Ishikawa (cell line): ENCODE measurements around the gene HSP90AB1.

Source experiments
- CEBPB ChIP-seq: IDR thresholded peaks from 2 replicates; pipeline ENCODE4 v1.6.1; 2012
- CREB1 ChIP-seq: IDR thresholded peaks from 2 replicates; pipeline ENCODE4 v1.6.1; 2012; ENCODE audit warnings: low read depth
- EGR1 ChIP-seq: IDR thresholded peaks from 2 replicates; pipeline ENCODE4 v1.6.1; 2012
- EP300 ChIP-seq: IDR thresholded peaks from 2 replicates; pipeline ENCODE4 v1.6.1; 2012; ENCODE audit warnings: borderline replicate concordance
- FOXM1 ChIP-seq: IDR thresholded peaks from 2 replicates; pipeline ENCODE4 v1.6.1; 2012; ENCODE audit warnings: low read depth, borderline replicate concordance
- NFIC ChIP-seq: IDR thresholded peaks from 2 replicates; pipeline ENCODE4 v1.6.1; 2012
- RAD21 ChIP-seq: IDR thresholded peaks from 2 replicates; pipeline ENCODE4 v1.6.1; 2012; ENCODE audit warnings: low read depth
- TAF1 ChIP-seq: IDR thresholded peaks from 2 replicates; pipeline ENCODE4 v1.6.1; 2012; ENCODE audit warnings: low read depth, mild to moderate bottlenecking
- TCF12 ChIP-seq: IDR thresholded peaks from 2 replicates; pipeline ENCODE4 v1.6.1; 2012; ENCODE audit warnings: low read depth
- TEAD4 ChIP-seq: IDR thresholded peaks from 2 replicates; pipeline ENCODE4 v1.6.1; 2012
- YY1 ChIP-seq: IDR thresholded peaks from 2 replicates; pipeline ENCODE4 v1.6.1; 2012; ENCODE audit warnings: low read depth
- ZBTB7A ChIP-seq: IDR thresholded peaks from 2 replicates; pipeline ENCODE4 v1.6.1; 2012; ENCODE audit warnings: low read depth
- TF ChIP-seq, protein P1 (sequence below): IDR thresholded peaks from 2 replicates; pipeline ENCODE4 v1.6.1; 2012
- TF ChIP-seq, protein P2 (sequence below): IDR thresholded peaks from 2 replicates; pipeline ENCODE4 v1.6.1; 2012; ENCODE audit warnings: low read depth, mild to moderate bottlenecking
- TF ChIP-seq, protein P3 (sequence below): IDR thresholded peaks from 2 replicates; pipeline ENCODE4 v1.6.1; 2012

HSP90AB1 gene

DNA sequence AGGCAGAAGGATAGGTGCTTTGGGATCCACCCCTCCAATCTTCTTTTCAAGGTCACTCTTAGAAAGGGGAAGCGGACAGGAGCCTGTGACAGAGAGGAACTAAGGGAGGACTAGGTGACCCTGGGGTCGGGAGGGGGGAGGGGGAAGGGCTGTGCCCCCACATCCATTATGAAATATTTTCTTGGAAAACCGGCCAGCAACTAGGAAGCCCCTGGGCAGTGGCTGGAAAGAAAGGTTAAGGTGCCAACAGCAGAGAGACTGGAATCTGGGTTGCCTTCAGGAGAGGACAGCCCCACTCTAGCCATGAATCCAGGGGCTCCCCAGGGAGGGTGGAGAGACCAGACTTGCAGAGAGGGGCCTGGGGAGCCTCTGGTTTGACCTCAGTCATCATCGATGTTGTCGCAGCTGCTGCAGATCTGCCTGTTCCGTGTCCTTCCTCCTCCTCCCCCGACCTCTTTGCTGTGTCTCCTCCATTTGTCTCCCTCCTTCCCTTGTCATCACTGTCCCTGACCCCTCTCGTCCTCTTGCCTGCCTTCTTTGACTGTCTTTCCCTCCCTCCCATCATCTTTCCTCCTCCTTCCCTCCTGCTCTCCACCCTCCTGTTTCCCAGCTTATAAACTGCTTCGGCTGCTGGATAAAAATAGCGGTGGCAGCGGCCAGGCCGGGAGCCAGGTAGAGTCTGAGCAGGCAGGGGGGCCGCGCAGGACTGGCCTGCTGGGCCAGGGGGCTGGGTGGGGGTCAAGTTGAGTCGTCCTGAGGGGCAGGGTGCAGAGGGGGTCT, 20.3 kb upstream of the HSP90AB1 start:
- TF ChIP-seq NFIC (no peak), TEAD4 (no peak), YY1 (no peak), CEBPB (no peak), TCF12 (no peak), TAF1 (no peak), RAD21 (no peak)
- TF ChIP-seq, protein P1, sequence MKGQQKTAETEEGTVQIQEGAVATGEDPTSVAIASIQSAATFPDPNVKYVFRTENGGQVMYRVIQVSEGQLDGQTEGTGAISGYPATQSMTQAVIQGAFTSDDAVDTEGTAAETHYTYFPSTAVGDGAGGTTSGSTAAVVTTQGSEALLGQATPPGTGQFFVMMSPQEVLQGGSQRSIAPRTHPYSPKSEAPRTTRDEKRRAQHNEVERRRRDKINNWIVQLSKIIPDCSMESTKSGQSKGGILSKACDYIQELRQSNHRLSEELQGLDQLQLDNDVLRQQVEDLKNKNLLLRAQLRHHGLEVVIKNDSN, result no peak

DNA sequence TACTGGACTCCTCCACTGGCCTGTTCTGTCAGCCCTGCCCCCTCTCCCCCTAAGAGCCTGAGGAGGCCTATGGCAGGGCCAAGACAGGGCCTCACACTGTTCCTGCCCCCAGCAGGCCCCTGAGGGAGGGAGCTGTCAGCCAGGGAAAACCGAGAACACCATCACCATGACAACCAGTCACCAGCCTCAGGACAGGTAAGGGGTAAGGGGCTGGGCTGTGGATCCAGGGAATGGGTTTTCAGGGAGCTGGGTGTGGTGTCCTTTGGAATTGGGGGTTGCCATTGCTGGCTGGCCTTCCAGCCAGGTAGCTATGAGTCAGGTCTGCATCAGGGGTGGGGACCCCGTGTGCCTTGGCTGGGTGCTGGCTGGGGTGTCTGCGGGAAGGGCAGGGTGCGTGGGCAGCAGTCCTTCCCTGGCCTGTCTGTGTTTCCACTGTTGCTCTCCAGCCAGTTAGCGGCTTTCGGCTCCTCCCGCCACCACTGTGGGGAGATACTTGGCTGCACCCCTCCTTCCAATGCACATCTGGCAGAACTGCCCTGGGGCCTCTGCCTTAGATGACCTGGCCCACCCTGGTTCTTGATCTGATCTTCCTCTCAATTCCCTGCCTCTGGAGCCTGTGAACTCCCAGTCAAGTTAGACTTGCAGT, 19.6 kb upstream of the HSP90AB1 start:
- TF ChIP-seq NFIC, result no peak
- no peak for TF ChIP-seq EP300
- no peak for TF ChIP-seq CREB1
- TF ChIP-seq, protein P1, result no peak
- no peak for TF ChIP-seq TEAD4
- no peak for TF ChIP-seq FOXM1
- no peak for TF ChIP-seq RAD21
- no peak for TF ChIP-seq EGR1
- no peak for TF ChIP-seq YY1

DNA sequence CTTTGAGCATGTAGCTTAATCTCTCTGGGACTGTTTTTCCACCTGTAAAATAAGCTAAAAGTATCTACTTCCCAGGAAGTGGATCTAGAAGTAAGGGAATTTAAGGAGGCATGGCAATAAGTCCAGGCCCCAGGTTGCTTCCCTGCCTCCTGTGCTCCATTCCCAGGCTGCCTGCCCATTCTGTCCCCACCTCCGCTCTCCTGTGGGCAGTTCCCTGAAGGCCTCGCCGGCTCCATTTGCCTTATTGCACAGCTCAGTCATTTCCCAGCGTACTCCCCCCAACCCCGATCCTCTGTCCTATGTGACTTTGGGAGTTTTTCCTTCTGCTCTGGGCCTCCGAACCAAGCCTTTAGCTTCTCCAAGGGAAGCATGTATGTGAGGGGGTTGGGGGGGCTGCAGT, 18.9 kb upstream of the HSP90AB1 start:
- no peak for TF ChIP-seq NFIC
- no peak for TF ChIP-seq TEAD4
- no peak for TF ChIP-seq ZBTB7A
- TF ChIP-seq, protein P2, sequence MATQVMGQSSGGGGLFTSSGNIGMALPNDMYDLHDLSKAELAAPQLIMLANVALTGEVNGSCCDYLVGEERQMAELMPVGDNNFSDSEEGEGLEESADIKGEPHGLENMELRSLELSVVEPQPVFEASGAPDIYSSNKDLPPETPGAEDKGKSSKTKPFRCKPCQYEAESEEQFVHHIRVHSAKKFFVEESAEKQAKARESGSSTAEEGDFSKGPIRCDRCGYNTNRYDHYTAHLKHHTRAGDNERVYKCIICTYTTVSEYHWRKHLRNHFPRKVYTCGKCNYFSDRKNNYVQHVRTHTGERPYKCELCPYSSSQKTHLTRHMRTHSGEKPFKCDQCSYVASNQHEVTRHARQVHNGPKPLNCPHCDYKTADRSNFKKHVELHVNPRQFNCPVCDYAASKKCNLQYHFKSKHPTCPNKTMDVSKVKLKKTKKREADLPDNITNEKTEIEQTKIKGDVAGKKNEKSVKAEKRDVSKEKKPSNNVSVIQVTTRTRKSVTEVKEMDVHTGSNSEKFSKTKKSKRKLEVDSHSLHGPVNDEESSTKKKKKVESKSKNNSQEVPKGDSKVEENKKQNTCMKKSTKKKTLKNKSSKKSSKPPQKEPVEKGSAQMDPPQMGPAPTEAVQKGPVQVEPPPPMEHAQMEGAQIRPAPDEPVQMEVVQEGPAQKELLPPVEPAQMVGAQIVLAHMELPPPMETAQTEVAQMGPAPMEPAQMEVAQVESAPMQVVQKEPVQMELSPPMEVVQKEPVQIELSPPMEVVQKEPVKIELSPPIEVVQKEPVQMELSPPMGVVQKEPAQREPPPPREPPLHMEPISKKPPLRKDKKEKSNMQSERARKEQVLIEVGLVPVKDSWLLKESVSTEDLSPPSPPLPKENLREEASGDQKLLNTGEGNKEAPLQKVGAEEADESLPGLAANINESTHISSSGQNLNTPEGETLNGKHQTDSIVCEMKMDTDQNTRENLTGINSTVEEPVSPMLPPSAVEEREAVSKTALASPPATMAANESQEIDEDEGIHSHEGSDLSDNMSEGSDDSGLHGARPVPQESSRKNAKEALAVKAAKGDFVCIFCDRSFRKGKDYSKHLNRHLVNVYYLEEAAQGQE, result no peak
- no peak for TF ChIP-seq EGR1

DNA sequence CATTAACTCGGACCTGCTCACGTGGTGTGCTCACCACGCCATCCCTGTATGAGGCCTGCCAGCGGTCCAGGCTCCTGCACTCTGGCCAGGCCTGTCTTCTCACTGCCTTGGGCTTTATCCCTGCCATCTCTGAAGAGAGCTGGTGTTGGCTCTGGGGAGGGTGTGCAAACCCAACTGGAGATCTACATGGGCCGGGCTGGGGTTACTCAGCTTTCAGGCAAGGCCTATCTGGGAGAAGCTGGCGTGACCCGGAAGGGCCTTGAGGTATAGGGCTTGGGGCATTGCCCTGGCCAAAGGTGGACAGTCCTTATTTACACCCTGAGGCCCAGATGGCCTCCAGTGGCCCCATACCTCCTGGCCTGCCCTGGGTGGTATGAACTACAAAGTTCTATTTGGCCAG, 18.5 kb upstream of the HSP90AB1 start:
- no peak for TF ChIP-seq NFIC
- TF ChIP-seq, protein P1, result no peak

DNA sequence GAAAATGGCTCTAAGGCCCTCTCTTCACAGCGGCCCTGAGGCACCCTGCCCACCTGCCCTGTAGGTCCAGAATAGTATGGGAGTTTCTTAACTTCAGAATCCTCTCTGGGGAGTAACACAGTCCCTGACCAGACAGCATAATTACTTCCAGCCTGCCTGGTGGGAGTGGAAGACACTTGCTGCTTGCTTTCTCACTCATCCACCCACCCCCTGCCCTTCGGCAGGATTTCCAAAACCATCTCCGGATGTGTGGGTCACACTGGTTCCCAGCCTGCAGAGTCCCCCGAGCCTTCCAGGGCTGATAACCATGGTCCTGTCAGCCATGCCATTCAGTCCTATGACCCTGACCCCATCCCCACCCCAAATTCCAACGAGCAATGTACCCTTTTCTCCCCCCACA, 18.1 kb upstream of the HSP90AB1 start:
- TF ChIP-seq, protein P2, result no peak

DNA sequence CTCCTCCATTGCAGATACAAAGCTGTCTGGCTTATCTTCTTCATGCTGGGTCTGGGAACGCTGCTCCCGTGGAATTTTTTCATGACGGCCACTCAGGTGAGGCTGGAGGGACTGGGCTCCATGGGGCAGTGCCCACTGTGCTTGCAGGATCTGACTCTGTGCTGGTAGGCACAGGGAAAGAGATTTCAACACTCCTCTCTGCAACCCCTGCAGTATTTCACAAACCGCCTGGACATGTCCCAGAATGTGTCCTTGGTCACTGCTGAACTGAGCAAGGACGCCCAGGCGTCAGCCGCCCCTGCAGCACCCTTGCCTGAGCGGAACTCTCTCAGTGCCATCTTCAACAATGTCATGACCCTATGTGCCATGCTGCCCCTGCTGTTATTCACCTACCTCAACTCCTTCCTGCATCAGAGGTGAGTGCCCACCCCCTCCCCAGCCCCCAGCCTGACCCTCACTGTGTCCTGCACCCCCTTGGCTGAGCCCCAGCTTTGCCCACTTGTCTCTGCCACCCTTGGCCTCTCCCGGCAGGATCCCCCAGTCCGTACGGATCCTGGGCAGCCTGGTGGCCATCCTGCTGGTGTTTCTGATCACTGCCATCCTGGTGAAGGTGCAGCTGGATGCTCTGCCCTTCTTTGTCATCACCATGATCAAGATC, 17.4 kb upstream of the HSP90AB1 start:
- TF ChIP-seq YY1 (no peak), CREB1 (no peak), NFIC (no peak), EP300 (no peak), RAD21 (no peak), FOXM1 (no peak), ZBTB7A (no peak), TCF12 (no peak), EGR1 (no peak), TAF1 (no peak), CEBPB (no peak), TEAD4 (no peak)
- TF ChIP-seq, protein P1, result no peak
- TF ChIP-seq, protein P2, result no peak
- TF ChIP-seq, protein P3, sequence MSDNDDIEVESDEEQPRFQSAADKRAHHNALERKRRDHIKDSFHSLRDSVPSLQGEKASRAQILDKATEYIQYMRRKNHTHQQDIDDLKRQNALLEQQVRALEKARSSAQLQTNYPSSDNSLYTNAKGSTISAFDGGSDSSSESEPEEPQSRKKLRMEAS, result no peak
